Hepatic stellate cell (primary cell): ENCODE measurements around the gene PRCC.

ENCODE experiments used
- DNase-seq: peaks from one replicate; pipeline ENCODE4 v3.0.0; 2011; ENCODE audit warnings: low spot score

Gene PRCC

GRCh38 chr1:156796340-156797097 lies 29.2 kb downstream of the PRCC start:
- no peak for DNase-seq

- peak; percentile 57 for DNase-seq
These were observed 30.0 kb downstream of the PRCC start for GRCh38 chr1:156797212-156797871.

- DNase-seq: no peak
These were observed 34.2 kb downstream of the PRCC start for GRCh38 chr1:156801409-156802121.

GRCh38 chr1:156802421-156802935 lies 35.1 kb downstream of the PRCC start:
- DNase-seq: no peak

- DNase-seq: no peak
These were observed 35.9 kb downstream of the PRCC start for GRCh38 chr1:156803086-156803851.

- no peak for DNase-seq
These were observed 36.7 kb downstream of the PRCC start for GRCh38 chr1:156804026-156804425.

- DNase-seq: no peak
These were observed 37.4 kb downstream of the PRCC start for GRCh38 chr1:156804572-156805243.

GRCh38 chr1:156805766-156806511 lies 38.6 kb downstream of the PRCC start:
- DNase-seq: peak; percentile 47

GRCh38 chr1:156806512-156807440 lies 39.4 kb downstream of the PRCC start:
- DNase-seq: no peak

- no peak for DNase-seq
These were observed 40.3 kb downstream of the PRCC start for GRCh38 chr1:156807627-156808026.

- DNase-seq: no peak
These were observed 41.1 kb downstream of the PRCC start for GRCh38 chr1:156808186-156809030.

- DNase-seq: no peak
These were observed 41.9 kb downstream of the PRCC start for GRCh38 chr1:156809281-156809680.

- DNase-seq: no peak
These were observed 42.5 kb downstream of the PRCC start for GRCh38 chr1:156809711-156810366.

- no peak for DNase-seq
These were observed 43.8 kb downstream of the PRCC start for GRCh38 chr1:156811168-156811567.

GRCh38 chr1:156812293-156812990 lies 45.1 kb downstream of the PRCC start:
- no peak for DNase-seq

- DNase-seq: no peak
These were observed 46.0 kb downstream of the PRCC start for GRCh38 chr1:156813298-156813697.

GRCh38 chr1:156813750-156814570 lies 46.6 kb downstream of the PRCC start:
- peak; percentile 76 for DNase-seq
